Sciatic nerve (tissue), 2 donors: Measurements from ENCODE around the gene DAGLA. TPM values are rescaled to one million over a fixed set of nuclear protein-coding genes. Genes with fewer than 3 reads are reported as not detected.

ENCODE experiments used
- ATAC-seq: fragments of 200-7000 bp; cut with Tn5 transposase; one replicate; pipeline ENCODE4 v1.9.1; 2020; ENCODE audit warnings: mild to moderate bottlenecking, moderate library complexity
- DNase-seq: peaks from one replicate; pipeline ENCODE4 v3.0.0-alpha.2; 2020; ENCODE audit warnings: low spot score
- intact Hi-C: fragments of 100-400 bp; cut with DNase I; formaldehyde crosslinking; loops from one replicate; pipeline ENCODE4 v1.14.2; 2022
- total RNA-seq: library from RNA; stranded (reverse); fragmentation: NEBNext Ultra II Directional; extraction: Animal tissue kit (Norgen Biotek cat#: 25700); gene quantifications from one replicate; pipeline ENCODE4 v1.2.1, GENCODE V29; 2021
- donor health status: DM: no; HTN: no; CAD: no.
- donor health status: DM: no; HTN: no; CAD: no.

Gene DAGLA
- total RNA-seq, 1 donor from 2014 or later, result 4.8 TPM

GRCh38 chr11:61734767-61735166, 54.6 kb downstream of the DAGLA start:
- intact Hi-C loops, result loop anchor here (5.0 kb wide), 1 partner anchor 52 kb away; the partner anchor contains the start of gene DAGLA
- ATAC-seq, result no peak
- no peak for DNase-seq

- intact Hi-C loops, result no loop called here
- no peak for DNase-seq
- ATAC-seq, result no peak
These were observed 55.2 kb downstream of the DAGLA start for GRCh38 chr11:61735391-61735790.

GRCh38 chr11:61736310-61736709, 56.1 kb downstream of the DAGLA start:
- intact Hi-C loops, result no loop called here
- no peak for DNase-seq

GRCh38 chr11:61737131-61737530, 56.9 kb downstream of the DAGLA start:
- ATAC-seq, result no peak
- DNase-seq, result no peak
- intact Hi-C loops, result no loop called here

More at GRCh38 chr11:61736310-61736709, 56.1 kb downstream of the DAGLA start:
- ATAC-seq, result no peak

- no peak for DNase-seq
- no peak for ATAC-seq
- intact Hi-C loops, result no loop called here
These were observed 57.6 kb downstream of the DAGLA start for GRCh38 chr11:61737636-61738386.

GRCh38 chr11:61738776-61739175, 58.6 kb downstream of the DAGLA start:
- intact Hi-C loops, result no loop called here
- no peak for DNase-seq
- no peak for ATAC-seq

- DNase-seq, result no peak
- intact Hi-C loops, result no loop called here
- no peak for ATAC-seq
These were observed 59.2 kb downstream of the DAGLA start for GRCh38 chr11:61739413-61739812.

- intact Hi-C loops, result loop anchor here (5.0 kb wide), 1 partner anchor 258 kb away; a partner anchor contains a TSS
- DNase-seq (no peak), ATAC-seq (no peak)
These were observed 59.8 kb downstream of the DAGLA start for GRCh38 chr11:61739966-61740365.

- no peak for DNase-seq
- intact Hi-C loops, result loop anchor here (5.0 kb wide), 1 partner anchor 260 kb away; a partner anchor contains a TSS
- ATAC-seq, result no peak
These were observed 62.2 kb downstream of the DAGLA start for GRCh38 chr11:61742391-61742790.

- DNase-seq (no peak), ATAC-seq (no peak)
- intact Hi-C loops, result loop anchor here (5.0 kb wide), 1 partner anchor 261 kb away; a partner anchor contains a TSS
These were observed 63.4 kb downstream of the DAGLA start for GRCh38 chr11:61743486-61744095.

GRCh38 chr11:61744181-61744580, 64.0 kb downstream of the DAGLA start:
- ATAC-seq (no peak), DNase-seq (no peak)
- intact Hi-C loops, result loop anchor here (5.0 kb wide), 1 partner anchor 262 kb away; a partner anchor contains a TSS

- DNase-seq (no peak), ATAC-seq (no peak)
- intact Hi-C loops, result loop anchor here (5.0 kb wide), 1 partner anchor 262 kb away; a partner anchor contains a TSS
These were observed 64.5 kb downstream of the DAGLA start for GRCh38 chr11:61744609-61745156.

- no peak for DNase-seq
These were observed 65.7 kb downstream of the DAGLA start for GRCh38 chr11:61745781-61746441.

GRCh38 chr11:61746442-61747191, 66.4 kb downstream of the DAGLA start:
- ATAC-seq (no peak), DNase-seq (no peak)
- intact Hi-C loops, result no loop called here

More at GRCh38 chr11:61745781-61746441, 65.7 kb downstream of the DAGLA start:
- intact Hi-C loops, result no loop called here
- no peak for ATAC-seq

GRCh38 chr11:61747192-61747966, 67.2 kb downstream of the DAGLA start:
- ATAC-seq (peak; percentile 81), DNase-seq (peak; percentile 89)
- intact Hi-C loops, result no loop called here

GRCh38 chr11:61747967-61748285, 67.7 kb downstream of the DAGLA start:
- ATAC-seq (no peak), DNase-seq (no peak)

GRCh38 chr11:61749591-61750217, 69.5 kb downstream of the DAGLA start:
- DNase-seq (no peak), ATAC-seq (peak; percentile 9)
- intact Hi-C loops, result no loop called here

More at GRCh38 chr11:61747967-61748285, 67.7 kb downstream of the DAGLA start:
- intact Hi-C loops, result no loop called here
